Keratinocyte (primary cell): ENCODE data around the gene WDFY2. TPM values are rescaled to one million over a fixed set of nuclear protein-coding genes. Genes with fewer than 3 reads are reported as not detected.

Experiments
- DNase-seq: peaks from one replicate; pipeline ENCODE4 v3.0.0-alpha.2; 2011; ENCODE audit warnings: low read depth, missing footprints, low spot score
- FAIRE-seq: peaks from 2 replicates; lab custom pipeline; 2011; peaks lifted over from hg19 to GRCh38; lab: Jason Lieb, UNC
- H2AFZ ChIP-seq: 2 replicates; pipeline ENCODE4 v1.6.0; 2012; ENCODE audit warnings: low read length, control low read depth, inconsistent platforms; ENCODE audit not compliant: control insufficient read depth
- H3K27ac ChIP-seq: 2 replicates; pipeline ENCODE4 v1.5.1; 2011; ENCODE audit warnings: low read length; ENCODE audit not compliant: control insufficient read depth, insufficient read depth
- H3K27me3 ChIP-seq: 3 replicates; pipeline ENCODE4 v1.6.0; 2011; ENCODE audit warnings: low read length; ENCODE audit not compliant: control insufficient read depth, insufficient read depth; ENCODE audit errors: extremely low read depth
- H3K36me3 ChIP-seq, 2 experiments: 2 replicates in 1 of 2; 3 replicates in 1 of 2; pipeline ENCODE4 v1.5.1; 2011; ENCODE audit warnings: low read length in 2 of 2, mild to moderate bottlenecking in 1 of 2; ENCODE audit not compliant: control insufficient read depth in 2 of 2, insufficient read depth in 2 of 2; ENCODE audit errors: extremely low read depth in 1 of 2
- H3K4me1 ChIP-seq: 3 replicates; pipeline ENCODE4 v1.5.1; 2011; ENCODE audit warnings: low read length; ENCODE audit not compliant: control insufficient read depth, insufficient read depth; ENCODE audit errors: extremely low read depth
- H3K4me2 ChIP-seq: 3 replicates; pipeline ENCODE4 v1.6.0; 2011; ENCODE audit warnings: low read depth, low read length; ENCODE audit not compliant: control insufficient read depth, insufficient read depth; ENCODE audit errors: extremely low read depth
- H3K4me3 ChIP-seq, 3 experiments: fragments of 200-600 bp in 1 of 3; sonication (generic) in 1 of 3; 2 replicates in 2 of 3; 3 replicates in 1 of 3; pipeline ENCODE4 v1.5.1; 2011 to 2016; ENCODE audit warnings: low read length in 3 of 3, mild to moderate bottlenecking in 3 of 3, control low read depth in 2 of 3, inconsistent platforms in 1 of 3, low read depth in 1 of 3, mixed read lengths in 1 of 3, mixed run types in 1 of 3, moderate library complexity in 1 of 3; ENCODE audit not compliant: control insufficient read depth in 2 of 3, insufficient read depth in 2 of 3; ENCODE audit errors: extremely low read depth in 1 of 3
- H3K79me2 ChIP-seq: 2 replicates; pipeline ENCODE4 v1.6.0; 2012; ENCODE audit warnings: low read length; ENCODE audit not compliant: control insufficient read depth, insufficient read depth
- H3K9ac ChIP-seq: 3 replicates; pipeline ENCODE4 v1.6.0; 2011; ENCODE audit warnings: low read length; ENCODE audit not compliant: control insufficient read depth, insufficient read depth; ENCODE audit errors: extremely low read depth
- H3K9me1 ChIP-seq: 3 replicates; pipeline ENCODE4 v1.6.0; 2011; ENCODE audit warnings: low read length; ENCODE audit not compliant: control insufficient read depth, insufficient read depth; ENCODE audit errors: extremely low read depth
- H3K9me3 ChIP-seq: 2 replicates; pipeline ENCODE4 v1.5.1; 2012; ENCODE audit warnings: low read depth, low read length; ENCODE audit not compliant: control insufficient read depth
- H4K20me1 ChIP-seq: 3 replicates; pipeline ENCODE4 v1.6.0; 2011; ENCODE audit warnings: low read length; ENCODE audit not compliant: control insufficient read depth, insufficient read depth; ENCODE audit errors: extremely low read depth
- CTCF ChIP-seq, 3 experiments: IDR thresholded peaks in 1 of 3; conservative IDR thresholded peaks in 1 of 3; optimal IDR thresholded peaks in 1 of 3; 2 replicates in 2 of 3; 3 replicates in 1 of 3; pipeline versions ENCODE3 to v1.5.1; 2011; ENCODE audit warnings: low read length in 3 of 3, mild to moderate bottlenecking in 3 of 3, moderate library complexity in 2 of 3, control low read depth in 1 of 3, inconsistent platforms in 1 of 3; ENCODE audit not compliant: insufficient read depth in 2 of 3; ENCODE audit errors: extremely low read depth in 1 of 3
- EZH2 ChIP-seq: IDR thresholded peaks from one replicate; pipeline ENCODE4 v1.6.1; 2012; ENCODE audit warnings: inconsistent platforms, mild to moderate bottlenecking, low read length, moderate library complexity
- dilution Hi-C: fragments of 300-500 bp; cut with MboI; formaldehyde crosslinking; loops from one replicate; pipeline ENCODE4 v1.7.0; 2020; ENCODE audit warnings: low sequenced_read_pairs; ENCODE audit not compliant: extremely low pct_ligation_motif_present
- polyA plus RNA-seq, 5 experiments: library from polyadenylated mRNA; depleted of rRNA in 3 of 5; stranded (reverse) in 3 of 5; stranded (forward) in 1 of 5; unstranded in 1 of 5; fragments of >200 nt; gene quantifications; 1 replicate in 1 of 5; 2 replicates in 3 of 5; 3 replicates in 1 of 5; pipeline versions ENCODE4 v1.2.1 to v1.2.3, GENCODE V29; 2011 to 2012; ENCODE audit warnings: missing spikeins in 2 of 5, low read depth in 1 of 5, low replicate concordance in 1 of 5

WDFY2 gene
- polyA plus RNA-seq, 1 donor (not counting 4 experiments of a cell fraction or from before 2014, with no cell fraction given) = 18.6 TPM

- Histone ChIP-seq H4K20me1 (no peaks in the 10 kb centered on the region), H3K4me2 (no peak overlapping the region), H3K36me3 (no peaks in the 10 kb centered on the region), H3K27ac (no peak overlapping the region), H3K79me2 (peaks cover 82% of the 10 kb centered on the region), H3K4me1 (peaks cover 43% of the 10 kb centered on the region), H3K4me3 (no peak overlapping the region), H3K9me3 (no peaks in the 10 kb centered on the region), H3K9ac (no peak overlapping the region), H3K9me1 (no peaks in the 10 kb centered on the region), H2AFZ (no peak overlapping the region), H3K27me3 (no peaks in the 10 kb centered on the region)
- dilution Hi-C loops = no loop called here
- FAIRE-seq = no peak
- DNase-seq = no peak
- TF ChIP-seq CTCF (optimal IDR thresholded peaks at IDR 0.05 in 1 of 3, IDR thresholded peaks at IDR 0.05 in 1 of 3, conservative IDR thresholded peaks at IDR 0.05 in 1 of 3; ENCODE audit: extremely low read depth in 1 of 3, insufficient read depth in 2 of 3, low read length in 3 of 3) = no peak
- TF ChIP-seq EZH2 = no peak
Measured at GRCh38 chr13:51628059-51628852, 44.0 kb downstream of the WDFY2 start.

DNA sequence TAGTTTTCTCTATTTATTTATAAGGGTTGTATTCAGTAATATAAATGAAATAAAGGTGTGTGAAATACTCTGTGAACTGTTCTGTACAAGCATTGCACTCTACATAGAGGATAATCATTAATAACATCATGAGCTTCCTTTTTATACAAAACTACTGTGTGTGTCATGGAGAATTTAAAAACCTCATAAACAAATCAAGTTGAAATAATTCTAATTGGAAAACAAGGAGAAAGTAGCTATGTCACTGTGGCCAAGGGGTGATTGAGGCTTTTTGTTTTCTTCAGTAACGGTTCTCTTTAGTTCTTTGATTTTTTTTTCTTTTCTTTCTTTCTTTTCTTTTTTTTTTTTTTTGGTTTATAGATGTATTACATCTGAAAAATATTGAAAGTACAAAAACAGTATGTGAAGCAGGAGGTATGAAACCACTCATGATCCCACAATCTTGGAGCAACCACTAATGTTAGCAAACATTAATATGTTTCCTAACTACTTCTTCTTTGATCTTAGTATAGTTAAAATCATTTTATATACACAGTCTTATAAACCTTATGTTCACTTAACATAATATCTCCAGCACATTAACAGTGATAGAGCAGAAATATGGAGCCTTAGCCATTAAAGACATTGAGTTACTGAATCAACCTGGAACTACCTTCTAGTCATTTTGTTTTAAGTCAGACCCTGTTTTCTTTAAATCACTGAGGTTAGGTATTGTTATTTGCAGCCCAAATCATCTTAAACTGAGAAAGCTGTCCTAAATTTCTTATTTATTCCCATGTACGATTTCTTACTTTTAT lies 45.4 kb downstream of the WDFY2 start:
- Histone ChIP-seq H3K79me2 (peaks cover 82% of the 10 kb centered on the region), H3K4me1 (peaks cover 45% of the 10 kb centered on the region), H3K36me3 (no peaks in the 10 kb centered on the region), H4K20me1 (no peaks in the 10 kb centered on the region), H3K27ac (no peak overlapping the region), H3K9me1 (no peaks in the 10 kb centered on the region), H3K4me2 (no peak overlapping the region), H3K4me3 (no peak overlapping the region), H3K9ac (no peak overlapping the region), H3K27me3 (no peaks in the 10 kb centered on the region), H2AFZ (no peak overlapping the region), H3K9me3 (no peaks in the 10 kb centered on the region)
- DNase-seq (no peak), FAIRE-seq (no peak)
- dilution Hi-C loops = no loop called here
- TF ChIP-seq EZH2 (no peak), CTCF (optimal IDR thresholded peaks at IDR 0.05 in 1 of 3, IDR thresholded peaks at IDR 0.05 in 1 of 3, conservative IDR thresholded peaks at IDR 0.05 in 1 of 3; ENCODE audit: extremely low read depth in 1 of 3, insufficient read depth in 2 of 3, low read length in 3 of 3) (no peak)
